Heart left ventricle (tissue), 16 donors: Measurements from ENCODE around the gene LCMT1. TPM values are rescaled to one million over a fixed set of nuclear protein-coding genes. Genes with fewer than 3 reads are reported as not detected.

Experiments used
- ATAC-seq, 4 donors: fragments of 200-7000 bp; cut with Tn5 transposase; one replicate each; pipeline ENCODE4 v1.9.1; 2020 to 2022; ENCODE audit warnings: moderate library complexity in 4 of 4, mild to moderate bottlenecking in 3 of 4, moderate number of reproducible peaks in 1 of 4
- DNase-seq, 5 donors: peaks; one replicate each; pipeline ENCODE4 v3.0.0-alpha.2; 2020
- H3K27ac ChIP-seq, 12 donors: fragments of 200-600 bp; sonication (generic) in 4 of 12; one replicate each; pipeline versions ENCODE4 v1.5.0 to v1.8.0; 2016 to 2022; ENCODE audit warnings: mild to moderate bottlenecking in 2 of 12
- H3K27me3 ChIP-seq, 9 donors: fragments of 200-600 bp; sonication (generic) in 2 of 9; one replicate each; pipeline versions ENCODE4 v1.5.1 to v1.8.0; 2016 to 2022; ENCODE audit warnings: mild to moderate bottlenecking in 3 of 9
- H3K36me3 ChIP-seq, 9 donors: fragments of 200-600 bp; sonication (generic) in 2 of 9; one replicate each; pipeline versions ENCODE4 v1.5.0 to v1.8.0; 2018 to 2022; ENCODE audit warnings: mild to moderate bottlenecking in 2 of 9
- H3K4me1 ChIP-seq, 12 donors: fragments of 200-600 bp; sonication (generic) in 4 of 12; one replicate each; pipeline versions ENCODE4 v1.5.0 to v1.8.0; 2016 to 2022; ENCODE audit warnings: mild to moderate bottlenecking in 3 of 12
- H3K4me3 ChIP-seq, 12 donors: fragments of 200-600 bp; sonication (generic) in 4 of 12; one replicate each; pipeline versions ENCODE4 v1.5.0 to v1.8.0; 2017 to 2022; ENCODE audit warnings: mild to moderate bottlenecking in 9 of 12, moderate library complexity in 4 of 12
- H3K9me3 ChIP-seq, 12 donors: fragments of 200-600 bp; sonication (generic) in 4 of 12; one replicate each; pipeline versions ENCODE4 v1.5.0 to v1.8.0; 2016 to 2022; ENCODE audit warnings: mild to moderate bottlenecking in 1 of 12
- CTCF ChIP-seq, 12 donors: fragments of 200-600 bp; sonication (generic) in 4 of 12; IDR thresholded peaks; one replicate each; pipeline versions ENCODE4 v1.5.0 to v1.8.0; 2018 to 2022; ENCODE audit warnings: antibody characterized with exemption in 12 of 12, mild to moderate bottlenecking in 5 of 12
- POLR2A ChIP-seq, 2 donors: fragments of 450-650 bp; IDR thresholded peaks; one replicate each; pipeline ENCODE4 v1.6.1; 2017; ENCODE audit warnings: antibody characterized with exemption in 2 of 2, mild to moderate bottlenecking in 2 of 2, moderate library complexity in 2 of 2
- WGBS, 4 donors: extraction: QIAGEN DNeasy Blood & Tissue Kit in 2 of 4; methylation state at CpG; one replicate each; pipeline versions ENCODE4 v1.1.5 to v1.1.7; 2013 to 2018; 5-methylcytosine and 5-hydroxymethylcytosine counted together
- intact Hi-C, 10 donors: fragments of 100-400 bp; cut with DNase I; formaldehyde crosslinking; loops; one replicate each; pipeline versions ENCODE4 v1.11.1 to v1.14.2; 2022
- polyA plus RNA-seq, 2 donors: library from polyadenylated mRNA; stranded (reverse); fragments of 200-250 nt; gene quantifications; one replicate each; pipeline ENCODE4 v1.2.3, GENCODE V29; 2013
- total RNA-seq, 9 donors: library from RNA; depleted of rRNA in 2 of 9; stranded (reverse); fragments of >200 nt in 2 of 9; fragmentation: NEBNext Ultra II Directional in 3 of 9; extraction: Animal tissue kit (Norgen Biotek cat#: 25700) in 3 of 9; gene quantifications; one replicate each; pipeline versions ENCODE4 v1.1.0 to v1.2.4, GENCODE V29; 2016 to 2023
- donor health status: ischemic (EF 13 %, LVEDD 7.1; RV severe dilation, severe dysfunction).
- donor health status: healthy with polysubstance abuse.
- donor health status: DM: no; HTN: yes; CAD: no.
- donor health status: DM: no; HTN: no; CAD: no.
- donor health status: ischemic (EF 25% LVEDD 6.9; RV normal size, moderate dysfunction).
- donor health status: ischemic (EF 25% LVEDD 5.7; RV mildly dilated, moderate dysfunction).
- donor health status: healthy.
- donor health status: DM: yes; HTN: yes; CAD: no.
- donor health status: ischemic (EF 35%, LVEDD 5.7; RV mildly dilated, moderate dysfunction).
- donor health status: nonischemic (EF 11% LVEDD 7.7; RV severe dilation, severe dysfunction).
- donor health status: DM: yes; HTN: yes; CAD: no.
- donor health status: PGD.
- donor health status: ischemic (EF 29% LVEDD 5.4; RV normal size, mild dysfunction).
- donor health status: nonischemic (EF 23%, LVEDD 6.1; RV moderate dilation, normal function).

LCMT1 gene
- total and polyA plus RNA-seq, 11 donors, result 33.6 to 50.0 (median 39.6) TPM

GRCh38 chr16:25213709-25214397, 102.3 kb downstream of the LCMT1 start:
- H3K27me3 ChIP-seq, result peaks cover 0 to 13% (median 0%) of the 10 kb centered on the region in 9 donors
- no peak for TF ChIP-seq CTCF (IDR thresholded peaks at IDR 0.05)
- TF ChIP-seq POLR2A (IDR thresholded peaks at IDR 0.05), result no peak
- DNase-seq (no peak), ATAC-seq (peak; percentile 78 to 92 (median 84))
- H3K4me3 ChIP-seq, result no peak overlapping the region
- intact Hi-C loops, result loop anchor here in 1 of 10 donors (10.0 kb wide), 1 partner anchor 369 kb away; the partner anchor contains the start of gene SLC5A11
- 14 to 26% (median 16%) methylated on average over 6 of the region's 6 CpGs for WGBS, 4 donors
- no peak overlapping the region for H3K27ac ChIP-seq
- peaks cover 0 to 2% (median 0%) of the 10 kb centered on the region in 12 donors for H3K4me1 ChIP-seq
- H3K9me3 ChIP-seq, result peaks cover 0 to 5% (median 0%) of the 10 kb centered on the region in 12 donors
- no peaks in the 10 kb centered on the region for H3K36me3 ChIP-seq

DNA sequence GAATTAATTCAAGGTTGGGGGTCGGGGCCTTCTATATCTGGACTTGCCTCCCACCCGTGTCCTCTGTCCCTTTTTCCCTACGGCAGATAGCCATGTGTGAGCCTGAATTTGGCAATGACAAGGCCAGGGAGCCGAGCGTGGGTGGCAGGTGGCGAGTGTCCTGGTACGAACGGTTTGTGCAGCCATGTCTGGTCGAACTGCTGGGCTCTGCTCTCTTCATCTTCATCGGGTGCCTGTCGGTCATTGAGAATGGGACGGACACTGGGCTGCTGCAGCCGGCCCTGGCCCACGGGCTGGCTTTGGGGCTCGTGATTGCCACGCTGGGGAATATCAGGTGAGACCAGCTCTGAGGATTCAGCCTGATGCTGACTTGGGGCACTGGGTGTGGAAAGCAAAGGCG, 105.6 kb downstream of the LCMT1 start:
- TF ChIP-seq POLR2A (IDR thresholded peaks at IDR 0.05) (no peak), CTCF (IDR thresholded peaks at IDR 0.05) (no peak)
- intact Hi-C loops, result loop anchor here in 1 of 10 donors (10.0 kb wide), 1 partner anchor 372 kb away; the partner anchor contains the start of gene SLC5A11
- H3K4me1 ChIP-seq, result peaks cover 0 to 2% (median 0%) of the 10 kb centered on the region in 12 donors
- peaks cover 0 to 5% (median 0%) of the 10 kb centered on the region in 12 donors for H3K9me3 ChIP-seq
- no peak for ATAC-seq
- H3K36me3 ChIP-seq, result no peaks in the 10 kb centered on the region
- WGBS, 4 donors, result 81 to 87% (median 84%) methylated on average over 17 of the region's 17 CpGs
- no peak overlapping the region for H3K4me3 ChIP-seq
- peaks cover 0 to 13% (median 0%) of the 10 kb centered on the region in 9 donors for H3K27me3 ChIP-seq
- DNase-seq, result no peak
- no peak overlapping the region for H3K27ac ChIP-seq

DNA sequence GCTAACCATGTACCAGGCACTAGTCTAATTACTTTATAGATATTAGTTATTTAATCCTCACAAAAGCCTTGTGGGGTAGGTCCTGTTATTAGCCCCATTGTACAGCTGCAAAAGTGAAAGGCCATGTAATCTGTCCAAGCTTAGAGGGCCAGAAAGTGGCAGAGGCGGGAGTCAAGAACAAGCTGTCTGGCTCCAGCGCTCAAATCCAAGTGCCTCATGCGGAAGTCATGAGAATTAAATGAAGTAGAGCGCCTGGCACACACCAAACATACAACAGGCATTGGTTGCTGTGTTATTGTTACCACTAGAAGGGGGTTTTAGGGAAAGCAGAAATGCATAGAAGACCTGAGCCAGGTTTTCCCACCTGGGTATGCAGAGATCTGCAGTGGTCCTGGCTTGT, 106.4 kb downstream of the LCMT1 start:
- Histone ChIP-seq H3K27ac (no peak overlapping the region), H3K36me3 (no peaks in the 10 kb centered on the region), H3K4me3 (no peak overlapping the region), H3K27me3 (peaks cover 0 to 13% (median 0%) of the 10 kb centered on the region in 9 donors), H3K4me1 (peaks cover 0 to 2% (median 0%) of the 10 kb centered on the region in 12 donors), H3K9me3 (peaks cover 0 to 3% (median 0%) of the 10 kb centered on the region in 12 donors)
- no peak for ATAC-seq
- 87 to 93% (median 91%) methylated on average over 4 of the region's 4 CpGs for WGBS, 4 donors
- no peak for DNase-seq
- intact Hi-C loops, result loop anchor here in 1 of 10 donors (10.0 kb wide), 1 partner anchor 373 kb away; the partner anchor contains the start of gene SLC5A11
- TF ChIP-seq POLR2A (IDR thresholded peaks at IDR 0.05) (no peak), CTCF (IDR thresholded peaks at IDR 0.05) (no peak)

DNA sequence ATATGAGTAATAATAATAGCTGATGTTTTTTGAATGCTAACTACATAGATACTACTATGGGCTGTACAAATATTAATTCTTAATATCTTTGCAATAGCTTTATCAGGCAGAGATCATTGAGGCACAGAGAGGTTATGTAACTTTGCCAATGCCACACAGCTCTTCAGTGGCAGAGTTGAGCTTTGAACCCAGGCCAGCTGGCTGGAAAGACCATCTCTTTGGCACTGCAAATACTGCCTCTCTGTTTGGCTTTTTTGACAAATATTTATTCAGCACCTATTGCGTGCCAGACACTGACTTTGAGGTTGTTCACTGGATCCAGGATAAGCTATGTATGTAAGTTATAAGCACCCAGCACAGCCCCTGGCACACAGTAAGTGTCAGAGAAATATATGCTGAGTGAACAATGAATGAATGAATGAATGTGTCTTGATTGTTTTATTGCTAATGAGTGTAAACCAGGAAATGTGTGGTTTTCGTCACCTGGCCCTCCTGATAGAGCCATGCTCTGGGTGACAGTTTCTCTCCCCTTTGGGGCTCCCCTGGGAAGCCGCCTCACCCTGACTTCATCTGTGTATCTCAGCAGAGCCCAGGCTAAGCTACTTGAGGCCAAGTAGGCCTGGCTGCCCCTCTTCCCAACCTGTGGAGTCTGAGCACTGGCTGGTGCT, 107.7 kb downstream of the LCMT1 start:
- TF ChIP-seq CTCF (IDR thresholded peaks at IDR 0.05) (no peak), POLR2A (IDR thresholded peaks at IDR 0.05) (no peak)
- ATAC-seq, result no peak
- intact Hi-C loops, result loop anchor here in 1 of 10 donors (10.0 kb wide), 1 partner anchor 374 kb away; the partner anchor contains the start of gene SLC5A11
- Histone ChIP-seq H3K27ac (no peak overlapping the region), H3K36me3 (no peaks in the 10 kb centered on the region), H3K9me3 (no peaks in the 10 kb centered on the region), H3K4me1 (no peaks in the 10 kb centered on the region), H3K4me3 (no peak overlapping the region), H3K27me3 (peaks cover 0 to 13% (median 0%) of the 10 kb centered on the region in 9 donors)
- WGBS, 4 donors, result 91 to 98% (median 93%) methylated on average over 3 of the region's 3 CpGs
- no peak for DNase-seq
